ENCODE measurements around the gene CYP2R1.

Gene CYP2R1, protein sequence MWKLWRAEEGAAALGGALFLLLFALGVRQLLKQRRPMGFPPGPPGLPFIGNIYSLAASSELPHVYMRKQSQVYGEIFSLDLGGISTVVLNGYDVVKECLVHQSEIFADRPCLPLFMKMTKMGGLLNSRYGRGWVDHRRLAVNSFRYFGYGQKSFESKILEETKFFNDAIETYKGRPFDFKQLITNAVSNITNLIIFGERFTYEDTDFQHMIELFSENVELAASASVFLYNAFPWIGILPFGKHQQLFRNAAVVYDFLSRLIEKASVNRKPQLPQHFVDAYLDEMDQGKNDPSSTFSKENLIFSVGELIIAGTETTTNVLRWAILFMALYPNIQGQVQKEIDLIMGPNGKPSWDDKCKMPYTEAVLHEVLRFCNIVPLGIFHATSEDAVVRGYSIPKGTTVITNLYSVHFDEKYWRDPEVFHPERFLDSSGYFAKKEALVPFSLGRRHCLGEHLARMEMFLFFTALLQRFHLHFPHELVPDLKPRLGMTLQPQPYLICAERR

DNA sequence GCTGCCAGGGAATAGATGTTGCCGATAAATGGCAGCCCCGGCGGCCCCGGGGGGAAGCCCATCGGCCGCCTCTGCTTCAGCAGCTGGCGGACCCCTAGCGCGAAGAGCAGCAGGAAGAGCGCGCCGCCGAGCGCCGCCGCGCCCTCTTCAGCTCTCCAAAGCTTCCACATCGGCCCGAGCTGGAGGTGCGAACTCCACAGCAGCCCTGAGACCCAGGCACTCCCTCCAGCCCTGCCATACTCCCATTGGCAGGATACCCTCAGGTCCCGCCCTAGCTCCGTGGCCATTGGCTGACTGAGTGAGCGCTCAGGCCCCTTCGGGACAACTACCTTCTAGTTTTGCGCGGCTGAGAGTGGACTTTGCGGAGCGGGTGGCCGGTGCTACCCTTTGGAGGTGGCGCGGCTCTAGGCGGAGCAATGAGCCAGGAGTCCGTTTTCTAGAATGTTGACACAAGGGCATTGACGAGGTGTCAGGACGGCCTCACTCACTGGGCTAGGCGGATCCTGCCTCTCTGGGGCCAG is at the start of gene CYP2R1:
Gene CYP2R1, minus strand, starts transcription at position 196 of the 521 bp plus-strand sequence. Its CDS starts 26 bp downstream, at position 170.
- peak within 1 kb of the TSS; percentile 83 for H3K27ac ChIP-seq
- no peaks in the 10 kb centered on the region for H3K27me3 ChIP-seq
- H3K36me3 ChIP-seq, result no peaks in the 10 kb centered on the region
- no peaks in the 10 kb centered on the region for H3K9me3 ChIP-seq
- H3K4me3 ChIP-seq (ENCODE audit: low read depth in 1 of 2, low read length in 1 of 2), result peak within 1 kb of the TSS; percentile 77 to 78
- H3K4me1 ChIP-seq (ENCODE audit: control insufficient read depth in 1 of 2, insufficient read depth in 1 of 2, low read depth in 1 of 2, low read length in 1 of 2), result peaks cover 24 to 29% of the 10 kb centered on the region in 2 experiments
- TF ChIP-seq, protein P1, sequence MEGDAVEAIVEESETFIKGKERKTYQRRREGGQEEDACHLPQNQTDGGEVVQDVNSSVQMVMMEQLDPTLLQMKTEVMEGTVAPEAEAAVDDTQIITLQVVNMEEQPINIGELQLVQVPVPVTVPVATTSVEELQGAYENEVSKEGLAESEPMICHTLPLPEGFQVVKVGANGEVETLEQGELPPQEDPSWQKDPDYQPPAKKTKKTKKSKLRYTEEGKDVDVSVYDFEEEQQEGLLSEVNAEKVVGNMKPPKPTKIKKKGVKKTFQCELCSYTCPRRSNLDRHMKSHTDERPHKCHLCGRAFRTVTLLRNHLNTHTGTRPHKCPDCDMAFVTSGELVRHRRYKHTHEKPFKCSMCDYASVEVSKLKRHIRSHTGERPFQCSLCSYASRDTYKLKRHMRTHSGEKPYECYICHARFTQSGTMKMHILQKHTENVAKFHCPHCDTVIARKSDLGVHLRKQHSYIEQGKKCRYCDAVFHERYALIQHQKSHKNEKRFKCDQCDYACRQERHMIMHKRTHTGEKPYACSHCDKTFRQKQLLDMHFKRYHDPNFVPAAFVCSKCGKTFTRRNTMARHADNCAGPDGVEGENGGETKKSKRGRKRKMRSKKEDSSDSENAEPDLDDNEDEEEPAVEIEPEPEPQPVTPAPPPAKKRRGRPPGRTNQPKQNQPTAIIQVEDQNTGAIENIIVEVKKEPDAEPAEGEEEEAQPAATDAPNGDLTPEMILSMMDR (IDR thresholded peaks at IDR 0.05), result peak; percentile 45

GRCh38 chr11:14938936-14939335 is 46.9 kb upstream of the CYP2R1 start:
- Histone ChIP-seq H3K9me3 (no peaks in the 10 kb centered on the region), H3K27ac (no peak overlapping the region), H3K4me1 (ENCODE audit: control insufficient read depth in 1 of 2, insufficient read depth in 1 of 2, low read depth in 1 of 2, low read length in 1 of 2) (no peaks in the 10 kb centered on the region), H3K4me3 (ENCODE audit: low read depth in 1 of 2, low read length in 1 of 2) (no peak overlapping the region), H3K36me3 (no peaks in the 10 kb centered on the region), H3K27me3 (peaks cover 14% of the 10 kb centered on the region)
- TF ChIP-seq, protein P1 (IDR thresholded peaks at IDR 0.05), result no peak

DNA sequence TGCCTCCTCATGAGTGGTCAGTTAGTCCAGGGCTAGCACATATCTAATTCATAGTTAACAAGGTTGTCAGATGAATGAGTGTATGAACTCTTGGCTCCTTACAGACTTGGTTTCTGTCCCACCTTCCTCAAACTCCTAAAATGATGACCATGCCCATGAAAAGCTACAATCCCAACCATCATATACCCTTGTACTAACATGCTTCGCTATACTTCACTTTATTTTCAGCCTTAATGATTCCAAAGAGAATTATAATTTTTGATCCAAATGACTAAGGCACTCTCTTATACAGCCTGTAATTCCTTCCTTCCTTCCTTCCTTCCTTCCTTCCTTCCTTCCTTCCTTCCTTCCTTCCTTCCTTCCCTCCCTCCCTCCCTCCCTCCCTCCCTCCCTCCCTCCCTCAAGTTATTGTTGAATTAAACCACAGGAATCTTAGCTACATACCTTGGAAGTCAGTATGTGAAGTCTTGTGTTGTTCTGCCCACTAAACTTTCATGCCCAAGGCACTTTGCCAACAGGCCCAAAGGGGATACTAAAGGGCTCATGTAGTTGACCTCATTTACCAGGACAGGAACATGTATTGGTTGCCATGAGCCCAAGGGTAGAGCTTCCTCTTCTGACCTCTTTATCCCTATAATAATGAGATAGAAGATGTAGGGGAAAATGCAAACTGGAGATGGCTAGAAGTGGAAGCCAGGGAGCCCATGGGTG is 42.8 kb upstream of the CYP2R1 start:
- H3K27ac ChIP-seq, result no peak overlapping the region
- no peaks in the 10 kb centered on the region for H3K9me3 ChIP-seq
- no peaks in the 10 kb centered on the region for H3K4me1 ChIP-seq (ENCODE audit: control insufficient read depth in 1 of 2, insufficient read depth in 1 of 2, low read depth in 1 of 2, low read length in 1 of 2)
- H3K36me3 ChIP-seq, result no peaks in the 10 kb centered on the region
- H3K4me3 ChIP-seq (ENCODE audit: low read depth in 1 of 2, low read length in 1 of 2), result no peak overlapping the region
- peaks cover 37% of the 10 kb centered on the region for H3K27me3 ChIP-seq
- TF ChIP-seq, protein P1 (IDR thresholded peaks at IDR 0.05), result no peak

- Histone ChIP-seq H3K27ac (no peak overlapping the region), H3K36me3 (no peaks in the 10 kb centered on the region), H3K4me3 (ENCODE audit: low read depth in 1 of 2, low read length in 1 of 2) (no peak overlapping the region), H3K9me3 (no peaks in the 10 kb centered on the region), H3K27me3 (peaks cover 42% of the 10 kb centered on the region), H3K4me1 (ENCODE audit: control insufficient read depth in 1 of 2, insufficient read depth in 1 of 2, low read depth in 1 of 2, low read length in 1 of 2) (no peaks in the 10 kb centered on the region)
- TF ChIP-seq, protein P1 (IDR thresholded peaks at IDR 0.05), result no peak
These were observed 40.4 kb upstream of the CYP2R1 start for GRCh38 chr11:14932447-14932846.

GRCh38 chr11:14930369-14930768 is 38.3 kb upstream of the CYP2R1 start:
- TF ChIP-seq, protein P1 (IDR thresholded peaks at IDR 0.05), result no peak
- H3K4me1 ChIP-seq (ENCODE audit: control insufficient read depth in 1 of 2, insufficient read depth in 1 of 2, low read depth in 1 of 2, low read length in 1 of 2), result no peaks in the 10 kb centered on the region
- no peak overlapping the region for H3K4me3 ChIP-seq (ENCODE audit: low read depth in 1 of 2, low read length in 1 of 2)
- no peaks in the 10 kb centered on the region for H3K36me3 ChIP-seq
- no peak overlapping the region for H3K27ac ChIP-seq
- peaks cover 55% of the 10 kb centered on the region for H3K27me3 ChIP-seq
- H3K9me3 ChIP-seq, result no peaks in the 10 kb centered on the region

All from neutrophil (primary cell).